ENCODE results near the gene GALNT11.

The GALNT11 gene

GRCh38 chr7:152158801-152159587, 133.5 kb downstream of the GALNT11 start:
- FAIRE-seq, result no peak

GRCh38 chr7:152161171-152161570, 135.7 kb downstream of the GALNT11 start:
- FAIRE-seq, result no peak

- FAIRE-seq, result no peak
Observed at GRCh38 chr7:152162287-152162686, 136.8 kb downstream of the GALNT11 start.
